PFSK-1 (cell line): ENCODE measurements around the gene TSSK6.

Experiments used
- POLR2AphosphoS5 ChIP-seq: IDR thresholded peaks from 2 replicates; pipeline ENCODE4 v1.6.1; 2012; ENCODE audit warnings: low read depth, mild to moderate bottlenecking, control low read depth, low read length, moderate library complexity
- TAF1 ChIP-seq: IDR thresholded peaks from 2 replicates; pipeline ENCODE4 v1.6.1; 2012; ENCODE audit warnings: low read length, control low read depth, borderline replicate concordance; ENCODE audit not compliant: insufficient read depth
- TF ChIP-seq, protein P1 (sequence below), 2 experiments: IDR thresholded peaks; 2 replicates each; pipeline versions ENCODE4 v1.6.1 to v1.8.0; 2011 to 2012; ENCODE audit warnings: low read depth in 2 of 2, low read length in 2 of 2, control low read depth in 1 of 2, inconsistent platforms in 1 of 2, mild to moderate bottlenecking in 1 of 2, moderate library complexity in 1 of 2; ENCODE audit not compliant: insufficient read depth in 1 of 2

DNA sequence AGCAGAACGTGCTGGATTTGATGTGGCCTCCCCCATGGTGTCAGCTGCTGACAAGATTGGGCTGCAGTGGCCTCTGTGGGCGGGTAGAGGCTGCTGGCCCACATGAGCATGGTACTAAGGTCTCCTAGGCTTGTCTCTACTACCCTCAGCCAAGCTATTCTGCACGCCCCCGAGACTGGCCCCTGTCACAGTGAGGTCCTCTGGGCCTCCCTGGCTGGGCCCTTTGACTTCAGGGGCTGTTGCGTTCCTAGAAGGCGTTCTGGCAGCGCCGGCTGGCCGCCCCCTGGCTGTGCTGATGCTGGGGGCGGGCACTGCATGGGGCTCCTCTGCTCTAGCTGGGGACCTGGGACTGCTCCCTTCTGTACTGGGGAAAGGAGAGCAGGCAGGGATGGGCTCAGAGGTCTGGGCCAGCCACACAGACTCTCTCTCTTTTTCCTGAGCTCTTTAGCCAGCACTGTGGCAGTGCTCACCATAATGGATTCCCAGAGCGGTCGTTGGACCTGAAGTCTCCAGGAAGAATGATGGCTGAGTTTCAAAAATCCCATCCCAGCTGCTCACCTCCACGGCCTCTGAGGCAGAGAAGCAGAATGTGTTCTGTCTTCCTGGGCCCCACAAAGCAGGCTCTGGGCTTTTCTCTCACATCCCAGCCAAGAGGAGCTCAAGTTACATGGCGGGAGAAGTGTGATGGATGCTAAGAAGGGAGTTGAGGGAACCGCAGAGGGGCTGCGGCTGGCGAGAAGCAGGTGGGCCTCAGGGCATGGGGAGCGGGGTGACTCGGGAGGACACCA lies 32.3 kb downstream of the TSSK6 start:
- no peak for TF ChIP-seq POLR2AphosphoS5
- TF ChIP-seq, protein P1, sequence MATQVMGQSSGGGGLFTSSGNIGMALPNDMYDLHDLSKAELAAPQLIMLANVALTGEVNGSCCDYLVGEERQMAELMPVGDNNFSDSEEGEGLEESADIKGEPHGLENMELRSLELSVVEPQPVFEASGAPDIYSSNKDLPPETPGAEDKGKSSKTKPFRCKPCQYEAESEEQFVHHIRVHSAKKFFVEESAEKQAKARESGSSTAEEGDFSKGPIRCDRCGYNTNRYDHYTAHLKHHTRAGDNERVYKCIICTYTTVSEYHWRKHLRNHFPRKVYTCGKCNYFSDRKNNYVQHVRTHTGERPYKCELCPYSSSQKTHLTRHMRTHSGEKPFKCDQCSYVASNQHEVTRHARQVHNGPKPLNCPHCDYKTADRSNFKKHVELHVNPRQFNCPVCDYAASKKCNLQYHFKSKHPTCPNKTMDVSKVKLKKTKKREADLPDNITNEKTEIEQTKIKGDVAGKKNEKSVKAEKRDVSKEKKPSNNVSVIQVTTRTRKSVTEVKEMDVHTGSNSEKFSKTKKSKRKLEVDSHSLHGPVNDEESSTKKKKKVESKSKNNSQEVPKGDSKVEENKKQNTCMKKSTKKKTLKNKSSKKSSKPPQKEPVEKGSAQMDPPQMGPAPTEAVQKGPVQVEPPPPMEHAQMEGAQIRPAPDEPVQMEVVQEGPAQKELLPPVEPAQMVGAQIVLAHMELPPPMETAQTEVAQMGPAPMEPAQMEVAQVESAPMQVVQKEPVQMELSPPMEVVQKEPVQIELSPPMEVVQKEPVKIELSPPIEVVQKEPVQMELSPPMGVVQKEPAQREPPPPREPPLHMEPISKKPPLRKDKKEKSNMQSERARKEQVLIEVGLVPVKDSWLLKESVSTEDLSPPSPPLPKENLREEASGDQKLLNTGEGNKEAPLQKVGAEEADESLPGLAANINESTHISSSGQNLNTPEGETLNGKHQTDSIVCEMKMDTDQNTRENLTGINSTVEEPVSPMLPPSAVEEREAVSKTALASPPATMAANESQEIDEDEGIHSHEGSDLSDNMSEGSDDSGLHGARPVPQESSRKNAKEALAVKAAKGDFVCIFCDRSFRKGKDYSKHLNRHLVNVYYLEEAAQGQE (IDR thresholded peaks at IDR 0.05; ENCODE audit: insufficient read depth in 1 of 2, low read depth in 2 of 2, low read length in 2 of 2): no peak
- TF ChIP-seq TAF1: no peak
